CD4-positive, alpha-beta T cell treated with Interleukin-4 for 1 hour (primary cell): Measurements from ENCODE around the gene ZNF280D.

Experiments
- DNase-seq, 2 donors: peaks; one replicate each; pipeline ENCODE4 v3.0.0-alpha.2; 2020 to 2022

Gene ZNF280D

GRCh38 chr15:56628893-56629532, 104.3 kb downstream of the ZNF280D start:
- no peak for DNase-seq

GRCh38 chr15:56619887-56620286, 113.4 kb downstream of the ZNF280D start:
- DNase-seq, result no peak

GRCh38 chr15:56617628-56618027, 115.7 kb downstream of the ZNF280D start:
- DNase-seq, result no peak

GRCh38 chr15:56616551-56616950, 116.8 kb downstream of the ZNF280D start:
- no peak for DNase-seq

- DNase-seq, result no peak
Measured at GRCh38 chr15:56613811-56614210, 119.5 kb downstream of the ZNF280D start.

- DNase-seq, result no peak
Measured at GRCh38 chr15:56608993-56609392, 124.3 kb downstream of the ZNF280D start.

- DNase-seq, result no peak
Measured at GRCh38 chr15:56608140-56608778, 125.0 kb downstream of the ZNF280D start.

- no peak for DNase-seq
Measured at GRCh38 chr15:56602253-56602652, 131.1 kb downstream of the ZNF280D start.

- DNase-seq, result no peak
Measured at GRCh38 chr15:56600380-56600779, 132.9 kb downstream of the ZNF280D start.

- no peak for DNase-seq
Measured at GRCh38 chr15:56598991-56599390, 134.3 kb downstream of the ZNF280D start.

GRCh38 chr15:56587686-56588085, 145.6 kb downstream of the ZNF280D start:
- no peak for DNase-seq

GRCh38 chr15:56586206-56586605, 147.1 kb downstream of the ZNF280D start:
- DNase-seq, result no peak

GRCh38 chr15:56582785-56583184, 150.5 kb downstream of the ZNF280D start:
- DNase-seq, result no peak
